CD14-positive monocyte (primary cell): ENCODE data around the gene RPP21. TPM values are rescaled to one million over a fixed set of nuclear protein-coding genes. Genes with fewer than 3 reads are reported as not detected.

ENCODE experiments used
- DNase-seq, 3 donors: peaks; one replicate each; pipeline ENCODE4 v3.0.0-alpha.2; 2011 to 2022
- H2AFZ ChIP-seq: 2 replicates; pipeline ENCODE4 v1.6.0; 2012; ENCODE audit warnings: mild to moderate bottlenecking, low read depth, low read length, inconsistent platforms; ENCODE audit not compliant: insufficient read depth, poor library complexity, severe bottlenecking
- H3K27ac ChIP-seq, 2 donors: 1 replicate in 1 of 2; 2 replicates in 1 of 2; pipeline ENCODE4 v1.5.1; 2012 to 2013; ENCODE audit warnings: low read length in 2 of 2, control low read depth in 1 of 2, inconsistent platforms in 1 of 2, low read depth in 1 of 2, mild to moderate bottlenecking in 1 of 2
- H3K27me3 ChIP-seq, 2 donors: one replicate each; pipeline versions ENCODE4 v1.6.0 to v1.6.1; 2011 to 2013; ENCODE audit warnings: low read length in 2 of 2; ENCODE audit not compliant: control insufficient read depth in 2 of 2, insufficient read depth in 2 of 2
- H3K36me3 ChIP-seq, 2 donors: replicated peaks in 1 of 2; 1 replicate in 1 of 2; 2 replicates in 1 of 2; pipeline versions ENCODE4 v1.5.1 to v1.6.1; 2012 to 2013; ENCODE audit warnings: low read length in 2 of 2, control low read depth in 1 of 2, inconsistent platforms in 1 of 2, mild to moderate bottlenecking in 1 of 2; ENCODE audit not compliant: insufficient read depth in 2 of 2, control insufficient read depth in 1 of 2
- H3K4me1 ChIP-seq, 2 donors: 1 replicate in 1 of 2; 2 replicates in 1 of 2; pipeline versions ENCODE4 v1.5.1 to v1.6.1; 2012 to 2013; ENCODE audit warnings: low read length in 2 of 2, control low read depth in 1 of 2, inconsistent platforms in 1 of 2, mild to moderate bottlenecking in 1 of 2, moderate library complexity in 1 of 2; ENCODE audit not compliant: insufficient read depth in 2 of 2, control insufficient read depth in 1 of 2
- H3K4me2 ChIP-seq: replicated peaks from 2 replicates; pipeline ENCODE3; 2012; ENCODE audit warnings: low read length, moderate library complexity, mild to moderate bottlenecking; ENCODE audit not compliant: poor library complexity, severe bottlenecking; ENCODE audit errors: extremely low read depth
- H3K4me3 ChIP-seq, 3 experiments: fragments of 200-600 bp in 1 of 3; sonication (generic) in 1 of 3; replicated peaks in 1 of 3; 1 replicate in 2 of 3; 2 replicates in 1 of 3; pipeline ENCODE4 v1.5.1; 2011 to 2013; ENCODE audit warnings: low read length in 3 of 3, mild to moderate bottlenecking in 3 of 3, control low read depth in 2 of 3, low read depth in 2 of 3, inconsistent platforms in 1 of 3, moderate library complexity in 1 of 3
- H3K79me2 ChIP-seq: 2 replicates; pipeline ENCODE4 v1.6.0; 2012; ENCODE audit warnings: mild to moderate bottlenecking, control low read depth, inconsistent platforms, low read length, moderate library complexity; ENCODE audit not compliant: insufficient read depth
- H3K9ac ChIP-seq: 2 replicates; pipeline ENCODE4 v1.6.0; 2017; ENCODE audit warnings: low read length, mild to moderate bottlenecking; ENCODE audit not compliant: insufficient read depth, poor library complexity, severe bottlenecking
- H3K9me3 ChIP-seq, 2 donors: replicated peaks in 1 of 2; 1 replicate in 1 of 2; 2 replicates in 1 of 2; pipeline versions ENCODE4 v1.5.1 to v1.6.1; 2012 to 2013; ENCODE audit warnings: low read length in 2 of 2, control low read depth in 1 of 2; ENCODE audit not compliant: control insufficient read depth in 1 of 2, insufficient read depth in 1 of 2
- H4K20me1 ChIP-seq: 2 replicates; pipeline ENCODE4 v1.6.0; 2012; ENCODE audit warnings: mild to moderate bottlenecking, low read length, control low read depth, moderate library complexity; ENCODE audit not compliant: insufficient read depth
- H3K27ac Mint-ChIP-seq, 7 donors: one replicate each; pipeline ENCODE4 v1.8.0; 2020; ENCODE audit warnings: mild to moderate bottlenecking in 7 of 7, mixed read lengths in 7 of 7, moderate library complexity in 6 of 7, inconsistent platforms in 2 of 7
- H3K27me3 Mint-ChIP-seq, 3 donors: one replicate each; pipeline ENCODE4 v1.8.0; 2021 to 2022; ENCODE audit warnings: low read depth in 3 of 3, mild to moderate bottlenecking in 3 of 3, mixed read lengths in 3 of 3, moderate library complexity in 3 of 3, inconsistent platforms in 1 of 3
- H3K36me3 Mint-ChIP-seq, 2 donors: one replicate each; pipeline ENCODE4 v1.8.0; 2020; ENCODE audit warnings: mixed read lengths in 2 of 2, inconsistent platforms in 1 of 2, mild to moderate bottlenecking in 1 of 2
- H3K4me1 Mint-ChIP-seq: one replicate; pipeline ENCODE4 v1.8.0; 2020; ENCODE audit warnings: mild to moderate bottlenecking, mixed read lengths
- H3K4me3 Mint-ChIP-seq, 2 donors: one replicate each; pipeline ENCODE4 v1.8.0; 2020; ENCODE audit warnings: mild to moderate bottlenecking in 2 of 2, mixed read lengths in 2 of 2, moderate library complexity in 1 of 2
- H3K9me3 Mint-ChIP-seq, 7 donors: one replicate each; pipeline ENCODE4 v1.8.0; 2020 to 2022; ENCODE audit warnings: mixed read lengths in 7 of 7, mild to moderate bottlenecking in 6 of 7, moderate library complexity in 6 of 7, inconsistent platforms in 2 of 7
- WGBS: methylation state at CpG from one replicate; pipeline ENCODE4 v1.1.5; 2013; ENCODE audit warnings: missing lambda C conversion rate; ENCODE audit not compliant: insufficient coverage; 5-methylcytosine and 5-hydroxymethylcytosine counted together
- intact Hi-C, 2 donors: fragments of 100-400 bp; cut with micrococcal nuclease; formaldehyde crosslinking; loops; one replicate each; pipeline versions ENCODE4 v1.15.0 to v1.15.1; 2023
- polyA plus RNA-seq, 3 donors: library from polyadenylated mRNA; depleted of rRNA in 1 of 3; unstranded in 2 of 3; stranded (reverse) in 1 of 3; fragments of 300-500 nt in 2 of 3; fragments of >200 nt in 1 of 3; fragmentation: Illumina TruSeq in 2 of 3; gene quantifications; 1 replicate in 2 of 3; 2 replicates in 1 of 3; pipeline ENCODE4 v1.2.3, GENCODE V29; 2012 to 2021
- TF ChIP-seq, protein P1 (sequence below): fragments of 200-600 bp; IDR thresholded peaks from one replicate; pipeline ENCODE4 v1.8.0; 2022; ENCODE audit warnings: antibody characterized with exemption, mild to moderate bottlenecking

The RPP21 gene
- polyA plus RNA-seq, 3 donors, result 59.2 to 63.6 (median 59.5) TPM

GRCh38 chr6:30341218-30341617 lies 3.7 kb upstream of the RPP21 start:
- H3K36me3 ChIP-seq, result peaks cover 48 to 63% of the 10 kb centered on the region in 2 donors
- Mint-ChIP-seq H3K27ac (no peak overlapping the region), H3K4me1 (peaks cover 11% of the 10 kb centered on the region), H3K27me3 (peaks cover 5 to 7% (median 5%) of the 10 kb centered on the region in 3 donors), H3K4me3 (no peak overlapping the region), H3K9me3 (peaks cover 0 to 2% (median 0%) of the 10 kb centered on the region in 7 donors), H3K36me3 (peaks cover 64 to 68% of the 10 kb centered on the region in 2 donors)
- WGBS, result no CpG with 5 or more reads among the region's 3 CpGs
- H3K9me3 ChIP-seq, result no peaks in the 10 kb centered on the region
- H3K4me1 ChIP-seq, result peaks cover 7 to 15% of the 10 kb centered on the region in 2 donors
- TF ChIP-seq, protein P1, sequence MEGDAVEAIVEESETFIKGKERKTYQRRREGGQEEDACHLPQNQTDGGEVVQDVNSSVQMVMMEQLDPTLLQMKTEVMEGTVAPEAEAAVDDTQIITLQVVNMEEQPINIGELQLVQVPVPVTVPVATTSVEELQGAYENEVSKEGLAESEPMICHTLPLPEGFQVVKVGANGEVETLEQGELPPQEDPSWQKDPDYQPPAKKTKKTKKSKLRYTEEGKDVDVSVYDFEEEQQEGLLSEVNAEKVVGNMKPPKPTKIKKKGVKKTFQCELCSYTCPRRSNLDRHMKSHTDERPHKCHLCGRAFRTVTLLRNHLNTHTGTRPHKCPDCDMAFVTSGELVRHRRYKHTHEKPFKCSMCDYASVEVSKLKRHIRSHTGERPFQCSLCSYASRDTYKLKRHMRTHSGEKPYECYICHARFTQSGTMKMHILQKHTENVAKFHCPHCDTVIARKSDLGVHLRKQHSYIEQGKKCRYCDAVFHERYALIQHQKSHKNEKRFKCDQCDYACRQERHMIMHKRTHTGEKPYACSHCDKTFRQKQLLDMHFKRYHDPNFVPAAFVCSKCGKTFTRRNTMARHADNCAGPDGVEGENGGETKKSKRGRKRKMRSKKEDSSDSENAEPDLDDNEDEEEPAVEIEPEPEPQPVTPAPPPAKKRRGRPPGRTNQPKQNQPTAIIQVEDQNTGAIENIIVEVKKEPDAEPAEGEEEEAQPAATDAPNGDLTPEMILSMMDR, result no peak
- H3K79me2 ChIP-seq, result no peaks in the 10 kb centered on the region
- H3K27me3 ChIP-seq, result no peaks in the 10 kb centered on the region
- no peak overlapping the region for H2AFZ ChIP-seq
- no peak overlapping the region for H3K27ac ChIP-seq
- no peak overlapping the region for H3K9ac ChIP-seq
- H3K4me2 ChIP-seq, result no peak overlapping the region
- intact Hi-C loops, result no loop called here
- no peak for DNase-seq
- H3K4me3 ChIP-seq, result no peak overlapping the region
- H4K20me1 ChIP-seq, result no peaks in the 10 kb centered on the region

- Histone ChIP-seq H3K27me3 (no peaks in the 10 kb centered on the region), H3K36me3 (peaks cover 49 to 63% of the 10 kb centered on the region in 2 donors), H3K9ac (no peak overlapping the region), H3K79me2 (no peaks in the 10 kb centered on the region), H3K9me3 (no peaks in the 10 kb centered on the region), H3K4me1 (peaks cover 7 to 15% of the 10 kb centered on the region in 2 donors), H4K20me1 (no peaks in the 10 kb centered on the region), H3K4me2 (no peak overlapping the region), H3K27ac (no peak overlapping the region), H3K4me3 (no peak overlapping the region), H2AFZ (no peak overlapping the region)
- 95% methylated on average over 15 of the region's 16 CpGs for WGBS
- TF ChIP-seq, protein P1, result no peak
- no peak for DNase-seq
- Mint-ChIP-seq H3K9me3 (peaks cover 0 to 2% (median 0%) of the 10 kb centered on the region in 7 donors), H3K4me1 (peaks cover 13% of the 10 kb centered on the region), H3K36me3 (peaks cover 64 to 68% of the 10 kb centered on the region in 2 donors), H3K4me3 (no peak overlapping the region), H3K27ac (no peak overlapping the region), H3K27me3 (peaks cover 6 to 10% (median 9%) of the 10 kb centered on the region in 3 donors)
- intact Hi-C loops, result no loop called here
These were observed 3.2 kb upstream of the RPP21 start for GRCh38 chr6:30341728-30342127.
